Measurements from ENCODE around the gene CEBPB. TPM values are rescaled to one million over a fixed set of nuclear protein-coding genes. Genes with fewer than 3 reads are reported as not detected.
A peak's percentile ranks its signal among the peaks of the same experiment; 100 is the strongest.
"Not testable (repeated sequence)": the region's sequence is repeated elsewhere in the genome, so short reads cannot be mapped to it uniquely, and the experiment has no call there.

Gene CEBPB
- total RNA-seq: 35.3 and 50.4 TPM in 2 replicates

DNA sequence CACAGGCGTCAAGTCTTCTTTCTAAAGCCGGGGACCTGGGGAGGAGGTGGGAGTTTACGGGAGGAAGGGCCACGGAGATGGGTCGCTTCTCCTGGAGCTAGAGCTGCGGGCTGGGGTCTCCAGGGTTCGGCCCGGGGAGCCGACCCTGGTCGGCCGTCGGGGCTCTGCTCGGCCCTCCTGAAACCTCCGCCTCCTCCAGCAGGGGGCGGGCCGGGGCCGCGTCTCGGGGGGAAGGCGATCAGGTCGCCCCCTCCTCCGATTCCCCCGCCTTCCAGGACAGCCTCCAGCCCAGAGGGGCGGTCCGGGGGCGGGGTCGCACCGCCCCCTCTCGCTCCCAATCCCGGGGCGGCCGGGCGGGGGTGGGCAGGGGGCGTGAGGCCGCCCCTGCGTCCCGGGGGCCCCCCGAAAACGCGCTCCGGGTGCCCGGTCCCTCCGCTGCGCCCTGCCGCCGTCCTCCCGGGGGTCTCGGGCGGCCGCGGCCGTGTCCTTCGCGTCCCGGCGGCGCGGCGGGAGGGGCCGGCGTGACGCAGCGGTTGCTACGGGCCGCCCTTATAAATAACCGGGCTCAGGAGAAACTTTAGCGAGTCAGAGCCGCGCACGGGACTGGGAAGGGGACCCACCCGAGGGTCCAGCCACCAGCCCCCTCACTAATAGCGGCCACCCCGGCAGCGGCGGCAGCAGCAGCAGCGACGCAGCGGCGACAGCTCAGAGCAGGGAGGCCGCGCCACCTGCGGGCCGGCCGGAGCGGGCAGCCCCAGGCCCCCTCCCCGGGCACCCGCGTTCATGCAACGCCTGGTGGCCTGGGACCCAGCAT is at the start of gene CEBPB:
Gene CEBPB, plus strand, starts transcription at position 580 of the 814 bp plus-strand sequence. Its CDS starts 204 bp downstream, at position 784.
- DNase-seq (ENCODE audit: low read depth): peak; percentile 57

DNA sequence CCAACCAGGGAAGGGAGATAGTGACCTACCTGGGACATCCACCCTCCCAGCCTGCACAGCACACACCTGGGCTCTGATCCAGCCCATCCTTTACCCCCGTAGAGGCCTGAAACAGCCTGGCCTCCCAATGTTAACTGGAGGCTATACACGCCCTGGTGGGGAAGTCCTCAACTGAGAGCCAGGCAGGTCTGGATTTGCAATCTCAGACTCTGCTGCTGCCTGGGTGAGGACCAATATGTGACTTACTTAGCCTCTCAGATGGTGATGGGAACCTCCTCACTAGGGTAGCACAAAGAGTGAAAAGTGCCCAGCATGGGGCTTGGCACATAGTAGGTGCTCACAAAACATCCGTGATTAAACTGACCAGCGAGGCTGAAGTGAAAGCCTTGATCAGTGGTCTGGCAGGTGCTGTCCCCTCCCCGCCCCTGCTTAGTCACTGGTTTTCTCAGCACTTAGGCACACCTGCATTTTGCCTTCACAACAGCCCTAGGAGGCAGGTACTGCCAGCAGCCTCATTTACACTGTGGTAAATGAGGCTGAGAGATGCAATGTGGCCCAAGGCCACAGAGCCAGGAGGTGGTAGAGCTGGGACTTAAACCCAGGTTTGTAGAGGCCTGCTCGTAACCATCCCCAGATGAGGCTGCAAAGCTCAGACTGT is 49.5 kb upstream of the CEBPB start:
- DNase-seq (ENCODE audit: low read depth): no peak

DNA sequence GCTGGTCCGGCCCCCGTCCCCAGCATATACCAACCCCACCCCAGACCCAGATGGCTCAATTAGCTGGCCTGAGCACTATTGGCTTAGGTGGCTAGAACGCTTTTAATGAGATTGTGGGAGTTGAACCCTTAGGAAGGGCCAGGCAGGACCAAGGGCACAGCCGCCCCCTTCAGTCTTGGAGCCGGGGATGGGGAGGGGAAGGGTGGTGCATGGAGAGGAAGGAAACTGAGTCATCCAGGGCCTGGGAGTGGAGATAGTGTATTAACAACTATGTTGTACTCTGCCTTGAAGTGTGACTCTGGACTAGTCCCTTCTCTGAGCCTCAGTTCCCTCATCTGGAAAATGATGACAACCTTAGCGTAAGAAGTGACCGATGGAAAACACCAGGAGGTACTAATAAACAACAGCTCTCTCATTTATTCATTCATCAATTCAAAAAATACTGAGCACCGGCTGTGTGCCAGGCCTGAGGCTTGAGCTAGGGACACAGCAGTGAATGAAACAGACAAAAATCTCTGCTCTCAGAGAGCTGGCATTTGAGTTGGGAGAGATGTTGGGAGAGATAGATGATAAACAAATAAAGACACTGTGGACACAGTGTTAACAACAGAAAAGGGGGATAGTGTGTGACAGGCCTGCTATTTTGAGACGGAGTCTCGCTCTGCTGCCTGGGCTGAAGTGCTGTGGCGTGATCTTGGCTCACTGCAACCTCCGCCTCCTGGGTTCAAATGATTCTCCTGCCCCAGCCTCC is 48.6 kb upstream of the CEBPB start:
- no peak for DNase-seq (ENCODE audit: low read depth)

DNA sequence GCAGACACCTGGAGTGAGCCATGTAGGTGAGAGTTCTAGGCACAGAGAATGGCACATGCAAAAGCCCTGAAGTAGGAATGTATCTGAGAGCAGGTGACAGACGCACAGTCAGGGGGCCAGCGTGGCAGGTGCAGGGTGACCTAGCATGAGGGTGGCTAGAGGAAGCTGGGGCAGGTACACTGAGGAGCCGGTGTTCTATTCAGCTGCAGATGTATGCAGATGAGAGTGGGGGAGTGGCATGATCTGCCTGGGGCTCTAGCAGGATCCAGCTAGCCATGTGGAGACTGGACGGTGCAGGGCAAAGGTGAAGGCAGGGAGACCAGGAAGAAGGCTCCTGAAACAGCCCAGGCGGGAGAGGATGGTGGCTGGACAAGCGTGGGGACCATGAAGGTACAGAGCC is 47.8 kb upstream of the CEBPB start:
- no peak for DNase-seq (ENCODE audit: low read depth)

DNA sequence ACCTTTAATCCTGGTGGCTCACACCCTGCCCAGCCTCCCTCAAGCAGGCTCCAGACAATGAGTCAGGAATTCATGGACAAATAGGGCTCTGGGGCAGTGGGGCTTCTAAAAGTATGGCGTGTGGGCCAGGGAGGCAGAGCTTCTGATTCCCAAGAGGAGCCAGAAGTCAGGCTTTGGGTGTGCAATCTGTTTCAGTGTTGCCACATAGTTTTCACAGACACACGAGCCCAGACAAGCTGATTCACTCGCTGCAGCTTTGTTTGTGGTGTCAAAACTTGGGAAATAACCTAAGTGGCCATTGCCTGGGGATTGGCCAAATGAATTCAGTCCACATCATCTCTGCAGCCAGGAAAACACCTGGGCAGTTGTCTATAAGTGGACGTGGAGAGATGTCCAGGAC is 46.3 kb upstream of the CEBPB start:
- peak; percentile 97 for DNase-seq (ENCODE audit: low read depth)

DNA sequence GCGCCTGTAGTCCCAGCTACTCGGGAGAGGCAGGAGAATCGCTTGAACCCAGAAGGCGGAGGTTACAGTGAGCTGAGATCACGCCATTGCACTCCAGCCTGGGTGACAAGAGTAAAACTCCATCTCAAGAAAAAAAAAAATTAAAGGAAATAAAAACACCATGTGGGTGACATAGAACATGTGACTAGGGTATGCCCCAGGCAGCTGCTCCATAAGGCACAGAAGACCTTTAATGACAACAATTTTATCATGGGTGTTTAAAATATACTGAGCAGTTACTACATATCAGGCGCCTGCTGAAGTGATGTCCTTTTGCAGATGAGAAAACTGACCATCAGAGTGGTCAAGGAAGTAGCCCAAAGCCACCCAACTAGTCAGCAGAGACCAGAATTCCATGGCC is 45.1 kb upstream of the CEBPB start:
- no peak for DNase-seq (ENCODE audit: low read depth)

DNA sequence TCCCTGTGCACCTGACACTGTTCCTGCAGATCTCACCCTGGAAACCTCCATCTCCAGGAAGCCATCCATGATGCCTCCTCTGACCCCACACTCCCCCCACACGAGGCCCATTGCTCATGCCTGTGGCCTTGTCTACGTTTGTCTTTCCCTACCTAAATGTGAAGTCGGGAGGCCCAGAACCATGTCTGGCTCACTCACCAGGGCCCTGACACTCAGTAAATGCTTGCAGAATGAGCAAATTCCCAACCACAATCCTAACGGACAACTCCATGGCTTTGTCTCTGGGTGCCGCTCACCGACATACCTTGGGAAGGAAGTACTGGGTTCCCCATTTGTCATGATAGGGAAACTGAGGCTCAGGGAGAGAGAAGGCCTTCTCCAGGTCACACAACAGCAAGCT is 44.4 kb upstream of the CEBPB start:
- no peak for DNase-seq (ENCODE audit: low read depth)

DNA sequence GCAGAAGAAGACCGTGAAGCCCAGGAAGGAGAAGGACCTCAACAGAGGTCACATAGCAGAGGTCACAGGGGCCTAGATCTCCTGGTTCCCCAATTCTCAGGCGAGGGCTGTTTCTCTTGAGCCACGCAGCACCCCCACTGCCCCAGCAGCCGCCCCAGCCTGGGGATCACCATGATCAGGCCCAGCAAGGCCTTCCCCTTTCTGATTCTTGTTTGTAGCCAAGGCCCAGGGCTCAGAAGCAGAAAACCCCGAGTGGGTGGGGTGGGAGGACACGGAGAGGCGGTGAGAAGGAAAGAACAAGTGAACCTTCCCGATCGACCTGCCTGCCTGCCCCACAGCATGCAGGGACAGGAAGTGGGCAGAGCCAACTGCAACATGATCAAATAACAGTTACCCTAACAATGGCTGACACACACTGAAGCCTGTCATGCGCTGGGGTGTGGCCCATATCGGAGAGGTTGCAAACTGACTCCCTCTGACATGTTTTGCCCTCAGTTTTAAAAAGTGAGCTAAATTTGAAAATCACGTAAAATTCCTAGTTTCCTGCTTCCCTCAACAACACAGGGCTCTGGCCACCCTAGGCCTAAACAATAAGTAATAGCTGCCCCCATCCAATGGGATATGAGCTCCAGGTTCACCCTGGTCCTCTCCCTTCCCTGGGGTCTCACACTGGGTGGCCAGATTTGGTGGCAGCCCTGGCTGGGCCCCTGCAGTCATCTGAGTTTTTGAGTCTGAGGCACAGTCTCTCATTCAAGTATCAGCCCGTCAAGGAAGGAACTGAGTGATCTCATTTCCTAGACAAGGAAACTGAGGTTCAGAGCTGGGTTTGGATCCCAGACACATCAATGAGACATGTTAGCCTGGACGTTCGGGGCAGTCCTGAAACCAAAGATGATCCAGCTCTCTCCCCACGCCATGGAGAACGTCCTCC is 43.6 kb upstream of the CEBPB start:
- DNase-seq (ENCODE audit: low read depth): peak; percentile 48

- no peak for DNase-seq (ENCODE audit: low read depth)
Observed at GRCh38 chr20:50149481-50150254, 41.0 kb upstream of the CEBPB start.

GRCh38 chr20:50151034-50151743 is 39.4 kb upstream of the CEBPB start:
- DNase-seq (ENCODE audit: low read depth): no peak

- peak; percentile 69 for DNase-seq (ENCODE audit: low read depth)
Observed at GRCh38 chr20:50152394-50153152, 38.1 kb upstream of the CEBPB start.

- no peak for DNase-seq (ENCODE audit: low read depth)
Observed at GRCh38 chr20:50153153-50153499, 37.5 kb upstream of the CEBPB start.

- DNase-seq (ENCODE audit: low read depth): peak; percentile 67
Observed at GRCh38 chr20:50153500-50154377, 36.9 kb upstream of the CEBPB start, which contains the start of gene PEDS1. Gene PEDS1, minus strand, starts transcription at chr20:50153723. Its CDS starts 86 bp downstream, at chr20:50153637.

- DNase-seq (ENCODE audit: low read depth): not testable (repeated sequence)
Observed at GRCh38 chr20:50161494-50161893, 29.1 kb upstream of the CEBPB start.

DNA sequence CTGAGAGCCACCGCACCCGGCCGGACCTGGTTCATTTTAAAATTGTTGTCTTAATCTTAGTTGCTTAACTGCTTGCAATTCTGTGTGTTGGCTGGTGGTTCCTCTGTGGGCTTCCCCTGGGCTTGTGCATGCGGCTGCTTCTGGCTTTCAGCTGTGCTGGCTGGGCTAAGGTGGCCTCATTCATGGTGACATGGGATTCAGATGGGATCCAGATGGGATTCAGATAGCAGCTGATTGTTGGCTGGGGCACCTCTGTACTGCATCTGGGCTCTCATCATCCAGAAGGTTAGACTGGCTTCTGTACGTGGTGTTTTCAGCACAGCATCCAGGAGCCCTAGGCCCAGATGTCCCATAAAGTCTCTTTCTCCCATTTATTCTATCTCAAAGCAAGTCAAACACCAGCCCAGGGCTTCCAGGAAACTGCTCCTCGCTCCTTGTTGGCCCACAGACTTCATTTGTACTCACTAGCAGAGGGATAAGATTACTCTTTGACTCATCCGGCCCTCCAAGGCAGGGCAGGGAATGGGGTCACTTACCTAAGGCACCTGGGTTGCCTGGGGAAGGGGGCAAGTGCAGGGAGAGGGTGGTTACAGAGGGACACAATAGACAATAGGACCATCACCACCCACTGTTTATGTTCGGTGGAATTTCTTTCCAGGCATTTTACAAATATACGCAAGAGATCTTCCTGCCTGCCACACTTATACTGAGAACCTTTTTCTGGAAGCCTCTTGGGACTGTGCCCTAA is 26.9 kb upstream of the CEBPB start:
- DNase-seq (ENCODE audit: low read depth): peak; percentile 50

- DNase-seq (ENCODE audit: low read depth): peak; percentile 100
Observed at GRCh38 chr20:50165684-50166554, 24.7 kb upstream of the CEBPB start.
